HCT116 (cell line): Measurements from ENCODE around the gene ACER3. TPM values are rescaled to one million over a fixed set of nuclear protein-coding genes. Genes with fewer than 3 reads are reported as not detected.

ENCODE experiments used
- ATAC-seq: fragments of 200-7000 bp; cut with Tn5 transposase; 2 replicates; pipeline ENCODE4 v1.9.1; 2020; ENCODE audit warnings: mild to moderate bottlenecking, moderate library complexity
- BruUV-seq: library from RNA; stranded (reverse); fragments of 400-500 nt; replicated peaks from 2 replicates; lab custom pipeline; 2021; lab: Mats Ljungman, UMichigan
- CTCF ChIA-PET: fragments of 300-600 bp; sonication (Branson Sonifier 250); formaldehyde crosslinking; loops from one replicate; lab custom pipeline; 2021; ENCODE audit warnings: antibody characterized with exemption; lab: Charles Lee
- POLR2A ChIA-PET: fragments of 300-600, 350-600 bp; sonication (Branson Sonifier 250); formaldehyde crosslinking; loops from one replicate; lab custom pipeline; 2021; ENCODE audit warnings: antibody characterized with exemption; lab: Charles Lee
- RAD21 ChIA-PET, 2 experiments: fragments of 300-600 bp; sonication (Branson Sonifier 250); formaldehyde crosslinking; loops; one replicate each; lab custom pipeline; 2023; ENCODE audit warnings: low total read pairs in 2 of 2; ENCODE audit not compliant: uncharacterized antibody in 2 of 2, unreplicated experiment in 2 of 2, low non-redundant PET in 1 of 2; lab: Charles Lee
- DNase-seq: peaks from one replicate; pipeline ENCODE4 v3.0.0-alpha.2; 2010; ENCODE audit warnings: low read depth, low spot score
- H2AFZ ChIP-seq: fragments of 200-600 bp; shearing (Covaris generic), sonication (generic); 2 replicates; pipeline ENCODE4 v1.6.1; 2017; ENCODE audit warnings: low read depth, mixed run types, mixed read lengths, antibody characterized with exemption, low read length; ENCODE audit not compliant: poor library complexity, severe bottlenecking
- H3K27ac ChIP-seq: 2 replicates; pipeline ENCODE4 v1.5.1; 2012; ENCODE audit warnings: low read depth, low read length
- H3K27me3 ChIP-seq: fragments of 200-600 bp; sonication (generic); 2 replicates; pipeline ENCODE4 v1.6.1; 2016; ENCODE audit warnings: mixed run types, low read length, mixed read lengths; ENCODE audit not compliant: insufficient read depth
- H3K36me3 ChIP-seq, 2 experiments: fragments of 200-500 bp in 1 of 2; fragments of 200-600 bp in 1 of 2; sonication (Bioruptor generic) in 1 of 2; sonication (generic) in 1 of 2; 2 replicates each; pipeline versions ENCODE4 v1.5.1 to v1.6.1; 2014 to 2016; ENCODE audit warnings: low read length in 2 of 2, inconsistent platforms in 1 of 2, mixed read lengths in 1 of 2, mixed run types in 1 of 2; ENCODE audit not compliant: insufficient read depth in 2 of 2, control insufficient read depth in 1 of 2
- H3K4me1 ChIP-seq, 2 experiments: fragments of 200-600 bp in 1 of 2; sonication (generic) in 1 of 2; 2 replicates each; pipeline versions ENCODE4 v1.5.1 to v1.6.1; 2012 to 2017; ENCODE audit warnings: low read length in 2 of 2, inconsistent platforms in 1 of 2, mild to moderate bottlenecking in 1 of 2, mixed read lengths in 1 of 2, mixed run types in 1 of 2, moderate library complexity in 1 of 2; ENCODE audit not compliant: insufficient read depth in 2 of 2, control insufficient read depth in 1 of 2
- H3K4me2 ChIP-seq: fragments of 200-600 bp; sonication (generic); 2 replicates; pipeline ENCODE4 v1.6.1; 2017; ENCODE audit warnings: mixed run types, low read length, mixed read lengths
- H3K4me3 ChIP-seq, 2 experiments: fragments of 200-600 bp in 1 of 2; sonication (generic) in 1 of 2; replicated peaks in 1 of 2; 2 replicates each; pipeline ENCODE4 v1.5.1; 2011 to 2016; ENCODE audit warnings: low read length in 2 of 2, control low read depth in 1 of 2, low read depth in 1 of 2, mild to moderate bottlenecking in 1 of 2, mixed read lengths in 1 of 2, mixed run types in 1 of 2
- H3K79me2 ChIP-seq: fragments of 200-600 bp; sonication (generic); 2 replicates; pipeline ENCODE4 v1.6.1; 2017; ENCODE audit warnings: mild to moderate bottlenecking, mixed run types, low read length, moderate library complexity, mixed read lengths; ENCODE audit not compliant: insufficient read depth
- H3K9ac ChIP-seq: fragments of 200-600 bp; sonication (generic); 2 replicates; pipeline ENCODE4 v1.6.1; 2016; ENCODE audit warnings: low read length, mixed read lengths
- H3K9me2 ChIP-seq: fragments of 200-600 bp; sonication (generic), shearing (Covaris generic); 2 replicates; pipeline ENCODE4 v1.6.1; 2017; ENCODE audit warnings: mixed run types, mild to moderate bottlenecking, moderate library complexity; ENCODE audit not compliant: insufficient read depth
- H3K9me3 ChIP-seq, 2 experiments: fragments of 200-500 bp in 1 of 2; fragments of 200-600 bp in 1 of 2; sonication (Bioruptor generic) in 1 of 2; sonication (generic) in 1 of 2; 2 replicates each; pipeline ENCODE4 v1.6.1; 2014 to 2017; ENCODE audit warnings: low read length in 2 of 2, mixed read lengths in 2 of 2, inconsistent platforms in 1 of 2, low read depth in 1 of 2, mild to moderate bottlenecking in 1 of 2, mixed run types in 1 of 2, moderate library complexity in 1 of 2; ENCODE audit not compliant: control insufficient read depth in 1 of 2, insufficient read depth in 1 of 2
- H4K20me1 ChIP-seq: fragments of 200-600 bp; sonication (generic), shearing (Covaris generic); 2 replicates; pipeline ENCODE4 v1.6.1; 2017; ENCODE audit warnings: mixed run types, mild to moderate bottlenecking, moderate library complexity; ENCODE audit not compliant: insufficient read depth
- ATF3 ChIP-seq: IDR thresholded peaks from 2 replicates; pipeline ENCODE4 v1.6.1; 2012
- CTCF ChIP-seq, 3 experiments: fragments of 200-600 bp in 1 of 3; sonication (generic) in 1 of 3; IDR thresholded peaks in 2 of 3; conservative IDR thresholded peaks in 1 of 3; 2 replicates each; pipeline ENCODE4 v1.5.1; 2012 to 2017; ENCODE audit warnings: low read depth in 2 of 3, low read length in 2 of 3, antibody characterized with exemption in 1 of 3, borderline replicate concordance in 1 of 3, control low read depth in 1 of 3, mild to moderate bottlenecking in 1 of 3, mixed read lengths in 1 of 3, mixed run types in 1 of 3, moderate library complexity in 1 of 3; ENCODE audit not compliant: insufficient read depth in 1 of 3
- MAX ChIP-seq: IDR thresholded peaks from 2 replicates; pipeline ENCODE4 v1.6.1; 2012
- REST ChIP-seq: IDR thresholded peaks from 2 replicates; pipeline ENCODE4 v1.6.1; 2012; ENCODE audit warnings: low read depth
- SP1 ChIP-seq: IDR thresholded peaks from 2 replicates; pipeline ENCODE4 v1.6.1; 2012; ENCODE audit warnings: low read depth
- intact Hi-C: fragments of 100-400 bp; cut with micrococcal nuclease; formaldehyde crosslinking; loops from 2 replicates; pipeline ENCODE4 v1.10.0; 2022
- total RNA-seq: library from RNA; stranded (reverse); gene quantifications from one replicate; pipeline ENCODE4 v1.2.1, GENCODE V29; 2021; ENCODE audit not compliant: unreplicated experiment

Gene ACER3
- total RNA-seq, 1 experiment from 2014 or later = 19.1 TPM

DNA sequence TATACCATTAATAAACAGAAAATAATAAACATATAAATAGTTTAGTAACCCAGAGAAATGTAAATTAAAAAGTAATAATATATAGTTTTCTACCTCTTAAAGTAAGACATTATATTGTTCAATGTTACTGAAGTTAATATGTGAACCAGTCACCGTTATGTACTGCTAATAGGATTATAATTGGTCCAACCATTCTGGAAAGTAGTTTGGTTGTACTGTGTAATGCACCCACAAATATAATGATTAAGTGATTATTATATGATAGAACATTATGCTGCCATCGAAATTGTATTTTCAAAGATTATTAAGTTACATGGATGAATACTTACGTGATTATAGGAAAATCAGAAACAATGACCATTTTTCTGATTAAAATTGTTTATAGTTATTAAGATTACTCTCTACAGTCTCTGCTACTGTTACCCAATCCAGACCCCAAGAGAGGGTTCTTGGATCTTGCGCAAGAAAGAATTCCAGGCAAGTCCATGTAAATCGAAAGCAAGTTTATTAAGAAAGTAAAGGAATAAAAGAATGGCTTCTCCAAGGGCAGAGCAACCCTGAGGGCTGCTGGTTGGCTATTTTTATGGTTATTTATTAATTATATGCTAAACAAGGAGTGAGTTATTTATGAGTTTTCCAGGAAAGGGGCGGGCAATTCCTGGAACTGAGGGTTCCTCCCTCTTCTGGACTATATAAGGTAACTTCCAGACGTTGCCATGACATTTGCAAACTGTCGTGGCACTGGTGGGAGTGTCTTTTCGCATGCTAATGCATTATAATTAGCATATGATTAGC lies 50.1 kb downstream of the ACER3 start:
- RAD21 ChIA-PET = no interaction called here
- H3K4me1 ChIP-seq = no peaks in the 10 kb centered on the region
- no peak overlapping the region for H3K4me2 ChIP-seq
- no peaks in the 10 kb centered on the region for H3K9me2 ChIP-seq
- intact Hi-C loops = no loop called here
- POLR2A ChIA-PET = no interaction called here
- no peaks in the 10 kb centered on the region for H4K20me1 ChIP-seq
- H3K27ac ChIP-seq = no peak overlapping the region
- no peaks in the 10 kb centered on the region for H3K36me3 ChIP-seq
- H3K4me3 ChIP-seq = no peak overlapping the region
- TF ChIP-seq REST (no peak), ATF3 (no peak), SP1 (no peak), CTCF (IDR thresholded peaks at IDR 0.05 in 2 of 3, conservative IDR thresholded peaks at IDR 0.05 in 1 of 3; ENCODE audit: borderline replicate concordance in 1 of 3, insufficient read depth in 1 of 3, low read depth in 2 of 3, low read length in 2 of 3) (no peak), MAX (no peak)
- TF ChIP-seq, all 23 proteins: peak for 0
- no peaks in the 10 kb centered on the region for H3K79me2 ChIP-seq
- H3K9ac ChIP-seq = no peak overlapping the region
- CTCF ChIA-PET = interaction anchor here (1.7 kb wide), 1 partner anchor 10 kb away, joined by 9 read pairs; no protein-coding TSS in a partner anchor
- peaks cover 3 to 7% of the 10 kb centered on the region in 2 experiments; a peak in 2 of 4 replicates for H3K9me3 ChIP-seq
- ATAC-seq (no peak), DNase-seq (no peak)
- H3K27me3 ChIP-seq = no peaks in the 10 kb centered on the region
- BruUV-seq = no TSS peak
- H2AFZ ChIP-seq = no peak overlapping the region
